OCI-LY7 (cell line): ENCODE data around the gene CREB1. TPM values are rescaled to one million over a fixed set of nuclear protein-coding genes. Genes with fewer than 3 reads are reported as not detected.

Experiments
- BruUV-seq: library from RNA; stranded (reverse); fragments of 400-500 nt; replicated peaks from 2 replicates; lab custom pipeline; 2021; lab: Mats Ljungman, UMichigan
- CTCF ChIA-PET: fragments of 300-600 bp; sonication (Branson Sonifier 250); formaldehyde crosslinking; loops from one replicate; lab custom pipeline; 2022; ENCODE audit warnings: antibody characterized with exemption; ENCODE audit not compliant: unreplicated experiment; lab: Charles Lee
- POLR2A ChIA-PET: fragments of 300-600 bp; sonication (Branson Sonifier 250); formaldehyde crosslinking; loops from one replicate; lab custom pipeline; 2022; ENCODE audit warnings: antibody characterized with exemption; lab: Charles Lee
- DNase-seq: peaks from one replicate; pipeline ENCODE4 v3.0.0-alpha.2; 2015; ENCODE audit warnings: low spot score
- H2AFZ ChIP-seq: fragments of 200-600 bp; sonication (generic), shearing (Covaris generic); 2 replicates; pipeline ENCODE4 v1.6.1; 2014; ENCODE audit warnings: mild to moderate bottlenecking, antibody characterized with exemption, low read length, moderate library complexity
- H3K27ac ChIP-seq: fragments of 200-600 bp; sonication (generic); 2 replicates; pipeline ENCODE4 v1.5.1; 2014; ENCODE audit warnings: mixed run types, low read depth, mild to moderate bottlenecking, moderate library complexity, low read length, inconsistent platforms; ENCODE audit not compliant: poor library complexity, severe bottlenecking
- H3K36me3 ChIP-seq: fragments of 200-600 bp; sonication (generic); 2 replicates; pipeline ENCODE4 v1.6.1; 2014; ENCODE audit warnings: mild to moderate bottlenecking, antibody characterized with exemption, low read length, moderate library complexity, mixed read lengths; ENCODE audit not compliant: insufficient read depth
- H3K4me1 ChIP-seq: fragments of 200-600 bp; sonication (generic); 2 replicates; pipeline ENCODE4 v1.5.1; 2014; ENCODE audit warnings: mild to moderate bottlenecking, low read length; ENCODE audit not compliant: insufficient read depth, poor library complexity, severe bottlenecking
- H3K4me2 ChIP-seq: fragments of 200-600 bp; sonication (generic); 2 replicates; pipeline ENCODE4 v1.6.1; 2014; ENCODE audit warnings: mild to moderate bottlenecking, low read length
- H3K4me3 ChIP-seq: fragments of 200-600 bp; sonication (generic); 2 replicates; pipeline ENCODE4 v1.5.1; 2014; ENCODE audit warnings: mild to moderate bottlenecking, low read depth, low read length; ENCODE audit not compliant: poor library complexity, severe bottlenecking
- H3K79me2 ChIP-seq: fragments of 200-600 bp; sonication (generic); 2 replicates; pipeline ENCODE4 v1.6.1; 2016; ENCODE audit warnings: low read depth, mild to moderate bottlenecking, low read length, moderate library complexity, mixed read lengths; ENCODE audit not compliant: insufficient read depth
- H3K9me2 ChIP-seq: fragments of 200-600 bp; sonication (generic); 2 replicates; pipeline ENCODE4 v1.6.1; 2016; ENCODE audit warnings: mild to moderate bottlenecking, low read length, mixed read lengths; ENCODE audit not compliant: insufficient read depth
- H3K9me3 ChIP-seq: fragments of 200-600 bp; sonication (generic); 2 replicates; pipeline ENCODE4 v1.6.1; 2014; ENCODE audit warnings: mild to moderate bottlenecking, mixed run types, low read length, mixed read lengths
- H4K20me1 ChIP-seq: fragments of 200-600 bp; sonication (generic); 2 replicates; pipeline ENCODE4 v1.6.1; 2014; ENCODE audit warnings: mild to moderate bottlenecking, antibody characterized with exemption, low read length, moderate library complexity, mixed read lengths; ENCODE audit not compliant: insufficient read depth
- EZH2phosphoT487 ChIP-seq: fragments of 200-600 bp; sonication (generic); IDR thresholded peaks from 2 replicates; pipeline ENCODE4 v1.6.1; 2018; ENCODE audit warnings: low read depth, borderline replicate concordance, mild to moderate bottlenecking, mixed run types, antibody characterized with exemption, low read length, moderate library complexity, mixed read lengths
- intact Hi-C: fragments of 100-400 bp; cut with micrococcal nuclease; formaldehyde crosslinking; loops from one replicate; pipeline ENCODE4 v1.10.0; 2022; ENCODE audit not compliant: unreplicated experiment
- total RNA-seq, 2 experiments: library from RNA; depleted of rRNA in 1 of 2; stranded (reverse); fragments of >200 nt in 1 of 2; shearing (Covaris generic) in 1 of 2; gene quantifications; 2 replicates each; pipeline ENCODE4 v1.2.3, GENCODE V29; 2014 to 2022
- TF ChIP-seq, protein P1 (sequence below): fragments of 200-600 bp; sonication (generic); conservative IDR thresholded peaks from 2 replicates; pipeline ENCODE4 v1.5.1; 2014; ENCODE audit warnings: mild to moderate bottlenecking, antibody characterized with exemption, low read length, moderate library complexity, mixed read lengths

CREB1 gene
- total RNA-seq, 2 experiments from 2014 or later: 54.3 to 84.9 TPM

DNA sequence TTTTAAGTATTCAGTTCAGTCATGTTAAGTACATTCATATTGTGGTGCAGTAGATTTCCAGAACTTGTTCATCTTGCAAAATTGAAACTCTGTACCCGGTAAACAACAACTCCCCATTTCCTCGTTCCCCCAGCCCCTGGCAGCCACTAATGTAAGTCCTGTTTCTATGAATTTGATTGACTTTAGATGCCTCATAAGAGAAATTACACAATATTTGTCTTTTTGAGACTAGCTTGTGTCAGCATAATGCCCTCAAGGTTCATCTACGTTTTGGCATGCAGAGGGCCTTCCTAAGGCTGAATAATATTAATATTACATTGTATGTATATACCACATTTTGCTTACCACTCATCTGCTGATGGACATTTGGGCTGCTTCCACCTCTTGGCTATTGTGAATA lies 64.5 kb downstream of the CREB1 start:
- Histone ChIP-seq H3K9me3 (peaks cover 20% of the 10 kb centered on the region), H3K36me3 (peaks cover 93% of the 10 kb centered on the region), H3K79me2 (no peaks in the 10 kb centered on the region), H3K27ac (no peak overlapping the region), H2AFZ (no peak overlapping the region), H3K4me2 (no peak overlapping the region), H4K20me1 (no peaks in the 10 kb centered on the region), H3K4me1 (peaks cover 4% of the 10 kb centered on the region), H3K9me2 (no peaks in the 10 kb centered on the region), H3K4me3 (no peak overlapping the region)
- DNase-seq: no peak
- ChIA-PET CTCF (no interaction called here), POLR2A (interaction anchor here (0.6 to 1.9 kb wide), 4 partner anchors 16 to 1828 kb away, joined by 3 to 6 read pairs (median 4); no protein-coding TSS in a partner anchor)
- intact Hi-C loops: no loop called here
- no TSS peak for BruUV-seq
- TF ChIP-seq, protein P1, sequence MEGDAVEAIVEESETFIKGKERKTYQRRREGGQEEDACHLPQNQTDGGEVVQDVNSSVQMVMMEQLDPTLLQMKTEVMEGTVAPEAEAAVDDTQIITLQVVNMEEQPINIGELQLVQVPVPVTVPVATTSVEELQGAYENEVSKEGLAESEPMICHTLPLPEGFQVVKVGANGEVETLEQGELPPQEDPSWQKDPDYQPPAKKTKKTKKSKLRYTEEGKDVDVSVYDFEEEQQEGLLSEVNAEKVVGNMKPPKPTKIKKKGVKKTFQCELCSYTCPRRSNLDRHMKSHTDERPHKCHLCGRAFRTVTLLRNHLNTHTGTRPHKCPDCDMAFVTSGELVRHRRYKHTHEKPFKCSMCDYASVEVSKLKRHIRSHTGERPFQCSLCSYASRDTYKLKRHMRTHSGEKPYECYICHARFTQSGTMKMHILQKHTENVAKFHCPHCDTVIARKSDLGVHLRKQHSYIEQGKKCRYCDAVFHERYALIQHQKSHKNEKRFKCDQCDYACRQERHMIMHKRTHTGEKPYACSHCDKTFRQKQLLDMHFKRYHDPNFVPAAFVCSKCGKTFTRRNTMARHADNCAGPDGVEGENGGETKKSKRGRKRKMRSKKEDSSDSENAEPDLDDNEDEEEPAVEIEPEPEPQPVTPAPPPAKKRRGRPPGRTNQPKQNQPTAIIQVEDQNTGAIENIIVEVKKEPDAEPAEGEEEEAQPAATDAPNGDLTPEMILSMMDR: no peak
- TF ChIP-seq EZH2phosphoT487: no peak

DNA sequence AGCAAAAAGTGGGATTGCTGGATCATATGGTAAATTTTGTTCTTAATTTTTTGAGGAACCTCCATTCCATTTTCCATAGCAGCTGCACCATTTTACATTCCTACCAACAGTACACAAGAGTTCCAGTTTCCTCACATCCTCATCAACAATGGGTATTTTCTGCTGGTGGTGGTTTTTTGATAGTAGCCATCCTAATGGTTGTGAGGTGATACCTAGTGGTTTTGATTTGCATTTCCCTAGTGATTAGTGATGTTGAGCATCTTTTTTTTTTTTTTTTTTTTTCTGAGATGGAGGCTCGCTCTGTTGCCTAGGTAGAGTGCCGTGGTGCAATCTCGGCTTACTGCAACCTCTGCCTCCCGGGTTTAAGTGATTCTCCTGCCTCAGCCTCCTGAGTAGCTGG lies 65.0 kb downstream of the CREB1 start:
- peaks cover 93% of the 10 kb centered on the region for H3K36me3 ChIP-seq
- no peak overlapping the region for H3K27ac ChIP-seq
- H3K79me2 ChIP-seq: no peaks in the 10 kb centered on the region
- no TSS peak for BruUV-seq
- CTCF ChIA-PET: no interaction called here
- H3K4me1 ChIP-seq: peaks cover 4% of the 10 kb centered on the region
- no peak overlapping the region for H3K4me2 ChIP-seq
- no peak for TF ChIP-seq EZH2phosphoT487
- TF ChIP-seq, protein P1: no peak
- H2AFZ ChIP-seq: no peak overlapping the region
- H3K9me3 ChIP-seq: peaks cover 20% of the 10 kb centered on the region
- no peaks in the 10 kb centered on the region for H3K9me2 ChIP-seq
- H4K20me1 ChIP-seq: no peaks in the 10 kb centered on the region
- no peak overlapping the region for H3K4me3 ChIP-seq
- intact Hi-C loops: no loop called here
- no peak for DNase-seq
- POLR2A ChIA-PET: no interaction called here

DNA sequence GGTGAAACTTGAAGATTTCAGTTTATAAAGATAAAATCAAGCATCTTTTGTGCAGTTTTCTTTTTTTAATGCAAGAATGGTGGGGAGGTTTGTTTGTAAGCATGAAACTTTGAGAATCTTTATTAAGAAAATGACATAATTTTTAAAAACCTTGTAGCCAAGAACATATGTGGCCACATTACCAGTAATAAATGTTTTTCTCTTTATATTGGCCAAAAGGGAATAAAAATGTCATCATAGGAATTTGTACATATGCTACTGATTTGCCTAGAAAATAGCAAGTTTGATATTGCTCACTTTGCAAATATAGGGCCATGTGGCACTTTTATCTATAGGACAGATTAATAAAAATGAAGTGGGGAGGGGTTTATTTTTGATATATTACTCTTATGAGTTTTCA lies 69.9 kb downstream of the CREB1 start:
- no peak for DNase-seq
- intact Hi-C loops: no loop called here
- no peaks in the 10 kb centered on the region for H3K9me2 ChIP-seq
- no peak overlapping the region for H3K4me3 ChIP-seq
- peaks cover 80% of the 10 kb centered on the region for H3K36me3 ChIP-seq
- BruUV-seq: no TSS peak
- no peak overlapping the region for H3K27ac ChIP-seq
- H3K9me3 ChIP-seq: no peaks in the 10 kb centered on the region
- CTCF ChIA-PET: no interaction called here
- no peak overlapping the region for H3K4me2 ChIP-seq
- H3K4me1 ChIP-seq: peaks cover 4% of the 10 kb centered on the region
- POLR2A ChIA-PET: interaction anchor here (0.5 to 2.5 kb wide), 4 partner anchors 8 to 457 kb away, joined by 3 to 9 read pairs (median 4); no protein-coding TSS in a partner anchor
- H3K79me2 ChIP-seq: no peaks in the 10 kb centered on the region; the same call in 1 of the 2 replicates
- no peaks in the 10 kb centered on the region for H4K20me1 ChIP-seq
- TF ChIP-seq, protein P1: no peak
- TF ChIP-seq EZH2phosphoT487: no peak
- H2AFZ ChIP-seq: no peak overlapping the region
